Activated CD8-positive, alpha-beta T cell treated with anti-CD3 and anti-CD28 coated beads for 36 hours (primary cell): ENCODE data around the gene TCP10L. TPM values are rescaled to one million over a fixed set of nuclear protein-coding genes. Genes with fewer than 3 reads are reported as not detected.

Experiments
- ATAC-seq: fragments of 200-7000 bp; cut with Tn5 transposase; one replicate; pipeline ENCODE4 v1.10.0; 2021; ENCODE audit warnings: mild to moderate bottlenecking, moderate library complexity
- CTCF ChIA-PET: fragments of 350-600 bp; sonication (Branson Sonifier 250); formaldehyde crosslinking; loops from one replicate; lab custom pipeline; 2021; ENCODE audit warnings: antibody characterized with exemption; lab: Charles Lee
- POLR2A ChIA-PET: fragments of 350-600 bp; sonication (Branson Sonifier 250); formaldehyde crosslinking; loops from one replicate; lab custom pipeline; 2021; ENCODE audit warnings: antibody characterized with exemption; lab: Charles Lee
- DNase-seq: peaks from one replicate; pipeline ENCODE4 v3.0.0-alpha.2; 2020
- H3K27ac Mint-ChIP-seq: one replicate; pipeline ENCODE4 v1.8.0; 2021; ENCODE audit warnings: mild to moderate bottlenecking, mixed read lengths
- H3K27me3 Mint-ChIP-seq: one replicate; pipeline ENCODE4 v1.8.0; 2021; ENCODE audit warnings: mixed read lengths
- H3K36me3 Mint-ChIP-seq: one replicate; pipeline ENCODE4 v1.8.0; 2021; ENCODE audit warnings: low read depth, mixed read lengths
- H3K4me1 Mint-ChIP-seq: one replicate; pipeline ENCODE4 v1.8.0; 2021; ENCODE audit warnings: low read depth, mixed read lengths
- H3K4me3 Mint-ChIP-seq: one replicate; pipeline ENCODE4 v1.8.0; 2021; ENCODE audit warnings: mild to moderate bottlenecking, moderate library complexity, mixed read lengths
- H3K9me3 Mint-ChIP-seq: one replicate; pipeline ENCODE4 v1.8.0; 2021; ENCODE audit warnings: mixed read lengths
- intact Hi-C: fragments of 100-400 bp; cut with micrococcal nuclease; formaldehyde crosslinking; loops from one replicate; pipeline ENCODE4 v1.10.0; 2022
- total RNA-seq, 2 experiments: library from RNA; stranded (reverse); gene quantifications; one replicate each; pipeline ENCODE4 v1.2.3, GENCODE V29; 2021
- TF ChIP-seq, protein P1 (sequence below): fragments of 200-600 bp; IDR thresholded peaks from one replicate; pipeline ENCODE4 v1.8.0; 2022; ENCODE audit warnings: antibody characterized with exemption, mild to moderate bottlenecking

The TCP10L gene
- total RNA-seq, 2 experiments from 2014 or later: 0.31 to 0.63 TPM

DNA sequence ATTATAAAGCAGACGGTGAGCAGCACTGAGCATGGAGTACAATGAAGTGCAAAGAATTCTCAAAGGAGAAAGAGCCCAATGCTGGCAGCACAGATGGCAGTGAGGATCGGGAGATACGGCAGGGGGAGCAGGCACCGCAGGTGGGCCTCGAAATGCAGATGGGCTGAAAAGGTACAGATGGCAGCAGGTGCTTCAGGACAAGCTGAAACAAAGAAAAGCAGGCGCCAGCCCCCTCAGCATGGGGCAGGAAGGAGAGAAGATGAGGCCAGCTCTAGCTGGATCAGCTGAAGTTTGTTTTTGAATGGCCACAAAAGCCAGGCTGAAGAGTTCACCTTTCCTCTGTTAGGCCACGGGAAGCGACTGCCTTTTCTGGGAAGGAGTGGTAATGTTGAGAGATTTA, 19.1 kb upstream of the TCP10L start:
- POLR2A ChIA-PET: no interaction called here
- H3K36me3 Mint-ChIP-seq: peaks cover 37% of the 10 kb centered on the region

GRCh38 chr21:32603131-32603530, 17.8 kb upstream of the TCP10L start:
- POLR2A ChIA-PET: no interaction called here
- intact Hi-C loops: no loop called here

More for the DNA sequence above, 19.1 kb upstream of the TCP10L start:
- ATAC-seq (no peak), DNase-seq (no peak)
- TF ChIP-seq, protein P1, sequence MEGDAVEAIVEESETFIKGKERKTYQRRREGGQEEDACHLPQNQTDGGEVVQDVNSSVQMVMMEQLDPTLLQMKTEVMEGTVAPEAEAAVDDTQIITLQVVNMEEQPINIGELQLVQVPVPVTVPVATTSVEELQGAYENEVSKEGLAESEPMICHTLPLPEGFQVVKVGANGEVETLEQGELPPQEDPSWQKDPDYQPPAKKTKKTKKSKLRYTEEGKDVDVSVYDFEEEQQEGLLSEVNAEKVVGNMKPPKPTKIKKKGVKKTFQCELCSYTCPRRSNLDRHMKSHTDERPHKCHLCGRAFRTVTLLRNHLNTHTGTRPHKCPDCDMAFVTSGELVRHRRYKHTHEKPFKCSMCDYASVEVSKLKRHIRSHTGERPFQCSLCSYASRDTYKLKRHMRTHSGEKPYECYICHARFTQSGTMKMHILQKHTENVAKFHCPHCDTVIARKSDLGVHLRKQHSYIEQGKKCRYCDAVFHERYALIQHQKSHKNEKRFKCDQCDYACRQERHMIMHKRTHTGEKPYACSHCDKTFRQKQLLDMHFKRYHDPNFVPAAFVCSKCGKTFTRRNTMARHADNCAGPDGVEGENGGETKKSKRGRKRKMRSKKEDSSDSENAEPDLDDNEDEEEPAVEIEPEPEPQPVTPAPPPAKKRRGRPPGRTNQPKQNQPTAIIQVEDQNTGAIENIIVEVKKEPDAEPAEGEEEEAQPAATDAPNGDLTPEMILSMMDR: no peak
- Mint-ChIP-seq H3K9me3 (no peaks in the 10 kb centered on the region), H3K27ac (no peak overlapping the region), H3K4me3 (no peak overlapping the region), H3K27me3 (no peaks in the 10 kb centered on the region), H3K4me1 (peaks cover 4% of the 10 kb centered on the region)
- CTCF ChIA-PET: interaction anchor here (1.5 kb wide), 1 partner anchor 35 kb away, joined by 4 read pairs; no protein-coding TSS in a partner anchor
- intact Hi-C loops: no loop called here

GRCh38 chr21:32602099-32602498, 16.8 kb upstream of the TCP10L start:
- ChIA-PET CTCF (interaction anchor here (0.6 to 5.3 kb wide), 13 partner anchors 9 to 706 kb away, joined by 3 to 80 read pairs (median 7); partner anchors contain the start of genes CFAP298 and TCP10L), POLR2A (no interaction called here)
- TF ChIP-seq, protein P1: no peak
- Mint-ChIP-seq H3K27me3 (no peaks in the 10 kb centered on the region), H3K27ac (no peak overlapping the region), H3K36me3 (peaks cover 31% of the 10 kb centered on the region), H3K4me1 (peaks cover 2% of the 10 kb centered on the region), H3K4me3 (no peak overlapping the region), H3K9me3 (no peaks in the 10 kb centered on the region)
- ATAC-seq (no peak), DNase-seq (no peak)
- intact Hi-C loops: no loop called here

More at GRCh38 chr21:32603131-32603530, 17.8 kb upstream of the TCP10L start:
- Mint-ChIP-seq H3K27me3 (no peaks in the 10 kb centered on the region), H3K9me3 (no peaks in the 10 kb centered on the region), H3K36me3 (peaks cover 35% of the 10 kb centered on the region), H3K27ac (no peak overlapping the region), H3K4me3 (no peak overlapping the region), H3K4me1 (peaks cover 2% of the 10 kb centered on the region)
- CTCF ChIA-PET: interaction anchor here (1.2 to 2.1 kb wide), 3 partner anchors 34 to 211 kb away, joined by 3 to 4 read pairs (median 4); no protein-coding TSS in a partner anchor
- TF ChIP-seq, protein P1: no peak
- DNase-seq (no peak), ATAC-seq (no peak)

DNA sequence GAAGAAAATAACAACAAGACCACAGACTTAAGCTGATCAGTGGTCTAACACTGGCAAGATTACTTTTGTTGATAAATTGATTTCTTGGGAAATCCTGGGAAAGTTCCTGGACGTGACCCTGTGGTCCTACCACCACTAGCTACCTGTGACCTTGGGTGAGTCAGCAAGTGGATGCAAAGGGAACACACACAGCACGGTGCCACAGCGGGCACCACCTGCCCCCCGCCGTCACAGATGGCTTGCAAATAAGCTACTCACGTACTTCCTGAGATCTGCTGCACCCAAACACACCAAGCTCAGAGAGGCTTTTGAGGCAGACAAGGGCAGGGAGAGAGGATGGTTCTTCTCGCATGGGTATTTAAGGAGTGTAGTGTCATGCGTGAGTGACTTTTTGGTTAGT, 14.2 kb upstream of the TCP10L start:
- H3K27me3 Mint-ChIP-seq: no peaks in the 10 kb centered on the region
- H3K4me1 Mint-ChIP-seq: peaks cover 7% of the 10 kb centered on the region
- TF ChIP-seq, protein P1: no peak
- no peak overlapping the region for H3K27ac Mint-ChIP-seq
- H3K9me3 Mint-ChIP-seq: no peaks in the 10 kb centered on the region
- ATAC-seq (no peak), DNase-seq (no peak)
- CTCF ChIA-PET: interaction anchor here (0.8 to 5.3 kb wide), 10 partner anchors 9 to 321 kb away, joined by 3 to 80 read pairs (median 8); partner anchors contain the start of genes CFAP298, MIS18A and URB1
- peaks cover 18% of the 10 kb centered on the region for H3K36me3 Mint-ChIP-seq
- POLR2A ChIA-PET: no interaction called here
- no peak overlapping the region for H3K4me3 Mint-ChIP-seq
- intact Hi-C loops: no loop called here

GRCh38 chr21:32599091-32599490, 13.8 kb upstream of the TCP10L start:
- DNase-seq (no peak), ATAC-seq (no peak)
- TF ChIP-seq, protein P1: no peak
- no peak overlapping the region for H3K27ac Mint-ChIP-seq
- no peaks in the 10 kb centered on the region for H3K27me3 Mint-ChIP-seq
- no peak overlapping the region for H3K4me3 Mint-ChIP-seq
- no peaks in the 10 kb centered on the region for H3K9me3 Mint-ChIP-seq
- intact Hi-C loops: no loop called here
- ChIA-PET CTCF (interaction anchor here (2.6 to 5.3 kb wide), 6 partner anchors 8 to 197 kb away, joined by 8 to 80 read pairs (median 27); partner anchors contain the start of gene CFAP298), POLR2A (no interaction called here)
- H3K36me3 Mint-ChIP-seq: peaks cover 14% of the 10 kb centered on the region
- H3K4me1 Mint-ChIP-seq: peaks cover 7% of the 10 kb centered on the region
